HepG2 (cell line): ENCODE data around the gene PDCD11. TPM values are rescaled to one million over a fixed set of nuclear protein-coding genes. Genes with fewer than 3 reads are reported as not detected.
A peak's percentile ranks its signal among the peaks of the same experiment; 100 is the strongest.

ENCODE experiments used
- AGO2 ChIP-seq: fragments of 200-400 bp; formaldehyde crosslinking; optimal IDR thresholded peaks from 2 replicates; pipeline ENCODE3; 2017; ENCODE audit warnings: mild to moderate bottlenecking, low read depth, low read length, moderate library complexity
- ETV6 ChIP-seq: sonication (generic); formaldehyde crosslinking; conservative IDR thresholded peaks from 2 replicates; pipeline ENCODE4 v1.4.0; 2020; ENCODE audit warnings: missing genetic modification reagents
- FOXA1 ChIP-seq, 2 experiments: fragments of 450-650 bp in 1 of 2; sonication (generic) in 1 of 2; formaldehyde crosslinking in 1 of 2; IDR thresholded peaks; 2 replicates each; pipeline versions ENCODE4 v1.4.0 to v1.6.1; 2016 to 2020; ENCODE audit warnings: missing genetic modification reagents in 1 of 2
- HOXA5 ChIP-seq: sonication (generic); formaldehyde crosslinking; IDR thresholded peaks from 2 replicates; pipeline ENCODE4 v1.4.0; 2020; ENCODE audit warnings: missing genetic modification reagents
- MAFG ChIP-seq: sonication (generic); formaldehyde crosslinking; IDR thresholded peaks from 2 replicates; pipeline ENCODE4 v1.5.1; 2020; ENCODE audit warnings: mild to moderate bottlenecking, missing genetic modification reagents
- PRDM15 ChIP-seq: sonication (generic); formaldehyde crosslinking; IDR thresholded peaks from 2 replicates; pipeline ENCODE4 v1.4.0; 2020; ENCODE audit warnings: missing genetic modification reagents
- RFX3 ChIP-seq: IDR thresholded peaks from 2 replicates; pipeline ENCODE4 v1.6.1; 2016; ENCODE audit warnings: missing biosample characterization, missing genetic modification reagents
- TBP ChIP-seq: sonication (generic); formaldehyde crosslinking; IDR thresholded peaks from 2 replicates; pipeline ENCODE4 v1.5.0; 2020; ENCODE audit warnings: missing genetic modification reagents
- ZFY ChIP-seq: sonication (generic); formaldehyde crosslinking; IDR thresholded peaks from 2 replicates; pipeline ENCODE4 v1.4.0; 2020; ENCODE audit warnings: missing genetic modification reagents
- ZMYM2 ChIP-seq: sonication (generic); formaldehyde crosslinking; IDR thresholded peaks from 2 replicates; pipeline ENCODE4 v1.8.0; 2022; ENCODE audit warnings: mild to moderate bottlenecking, missing genetic modification reagents
- ZNF549 ChIP-seq: sonication (generic); formaldehyde crosslinking; IDR thresholded peaks from 2 replicates; pipeline ENCODE4 v1.5.0; 2020; ENCODE audit warnings: missing genetic modification reagents
- ZNF740 ChIP-seq: sonication (generic); formaldehyde crosslinking; IDR thresholded peaks from 2 replicates; pipeline ENCODE4 v1.4.0; 2020; ENCODE audit warnings: missing genetic modification reagents
- ZNF747 ChIP-seq: sonication (generic); formaldehyde crosslinking; IDR thresholded peaks from 2 replicates; pipeline ENCODE4 v1.8.1; 2023; ENCODE audit warnings: missing genetic modification reagents, mild to moderate bottlenecking, borderline replicate concordance
- ZSCAN31 ChIP-seq: sonication (generic); formaldehyde crosslinking; IDR thresholded peaks from 2 replicates; pipeline ENCODE4 v1.5.0; 2020; ENCODE audit warnings: low read depth, mild to moderate bottlenecking, missing genetic modification reagents
- polyA plus RNA-seq, 8 experiments: library from polyadenylated mRNA; depleted of rRNA in 3 of 8; stranded (reverse) in 7 of 8; unstranded in 1 of 8; fragments of >200 nt; fragmentation: Illumina TruSeq in 4 of 8; extraction: Trizol in 4 of 8; gene quantifications; 2 replicates each; pipeline versions ENCODE4 v1.2.1 to v1.2.3, GENCODE V29; 2011 to 2016; ENCODE audit warnings: low read depth in 4 of 8, missing spikeins in 1 of 8, mixed read lengths in 1 of 8; ENCODE audit not compliant: insufficient read depth in 1 of 8
- total RNA-seq, 5 experiments: library from RNA; depleted of rRNA; stranded (reverse); fragments of >200 nt; fragmentation: Illumina TruSeq; extraction: Trizol; gene quantifications; 2 replicates each; pipeline ENCODE4 v1.2.3, GENCODE V29; 2016; ENCODE audit warnings: low read depth in 1 of 5
- TF ChIP-seq, protein P1 (sequence below): IDR thresholded peaks from 2 replicates; pipeline ENCODE4 v1.6.1; 2016; ENCODE audit warnings: missing compliant biosample characterization, missing genetic modification reagents, borderline replicate concordance
- TF ChIP-seq, protein P2 (sequence below): sonication (generic); formaldehyde crosslinking; IDR thresholded peaks from 2 replicates; pipeline ENCODE4 v1.4.0; 2020; ENCODE audit warnings: low read depth, mild to moderate bottlenecking, missing genetic modification reagents
- TF ChIP-seq, protein P3 (sequence below): sonication (generic); formaldehyde crosslinking; IDR thresholded peaks from 2 replicates; pipeline ENCODE4 v1.5.0; 2020; ENCODE audit warnings: mild to moderate bottlenecking, missing genetic modification reagents, moderate library complexity
- TF ChIP-seq, protein P4 (sequence below): sonication (generic); formaldehyde crosslinking; IDR thresholded peaks from 2 replicates; pipeline ENCODE4 v1.4.0; 2020; ENCODE audit warnings: missing genetic modification reagents

PDCD11 gene
- total and polyA plus RNA-seq, 2 of the 13 experiments (the other 11 are each of a cell fraction or from before 2014, with no cell fraction given), result 12.8 to 52.8 TPM

GRCh38 chr10:103350517-103351260 lies 45.7 kb upstream of the PDCD11 start, which contains the start of gene PCGF6 (continued):
- TF ChIP-seq PRDM15 (0 out of 2 replicates have a peak, but pooled peaks have one; percentile 50), ETV6 (no peak), ZNF747 (no peak; the same call in 1 of the 2 replicates), HOXA5 (no peak; the same call in 1 of the 2 replicates), ZNF549 (no peak), AGO2 (peak; percentile 53), ZMYM2 (CRISPR knock-in tag) (no peak), RFX3 (no peak), FOXA1 (IDR thresholded peaks at IDR 0.05) (no peak), FOXA1 (CRISPR knock-in tag; IDR thresholded peaks at IDR 0.05) (no peak), ZSCAN31 (CRISPR knock-in tag) (no peak), ZNF740 (no peak), MAFG (no peak), TBP (no peak), ZFY (CRISPR knock-in tag) (peak; percentile 89)
- TF ChIP-seq, protein P1, sequence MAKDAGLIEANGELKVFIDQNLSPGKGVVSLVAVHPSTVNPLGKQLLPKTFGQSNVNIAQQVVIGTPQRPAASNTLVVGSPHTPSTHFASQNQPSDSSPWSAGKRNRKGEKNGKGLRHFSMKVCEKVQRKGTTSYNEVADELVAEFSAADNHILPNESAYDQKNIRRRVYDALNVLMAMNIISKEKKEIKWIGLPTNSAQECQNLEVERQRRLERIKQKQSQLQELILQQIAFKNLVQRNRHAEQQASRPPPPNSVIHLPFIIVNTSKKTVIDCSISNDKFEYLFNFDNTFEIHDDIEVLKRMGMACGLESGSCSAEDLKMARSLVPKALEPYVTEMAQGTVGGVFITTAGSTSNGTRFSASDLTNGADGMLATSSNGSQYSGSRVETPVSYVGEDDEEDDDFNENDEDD (CRISPR knock-in tag), result peak; percentile 95
- TF ChIP-seq, protein P2, sequence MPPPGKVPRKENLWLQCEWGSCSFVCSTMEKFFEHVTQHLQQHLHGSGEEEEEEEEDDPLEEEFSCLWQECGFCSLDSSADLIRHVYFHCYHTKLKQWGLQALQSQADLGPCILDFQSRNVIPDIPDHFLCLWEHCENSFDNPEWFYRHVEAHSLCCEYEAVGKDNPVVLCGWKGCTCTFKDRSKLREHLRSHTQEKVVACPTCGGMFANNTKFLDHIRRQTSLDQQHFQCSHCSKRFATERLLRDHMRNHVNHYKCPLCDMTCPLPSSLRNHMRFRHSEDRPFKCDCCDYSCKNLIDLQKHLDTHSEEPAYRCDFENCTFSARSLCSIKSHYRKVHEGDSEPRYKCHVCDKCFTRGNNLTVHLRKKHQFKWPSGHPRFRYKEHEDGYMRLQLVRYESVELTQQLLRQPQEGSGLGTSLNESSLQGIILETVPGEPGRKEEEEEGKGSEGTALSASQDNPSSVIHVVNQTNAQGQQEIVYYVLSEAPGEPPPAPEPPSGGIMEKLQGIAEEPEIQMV (CRISPR knock-in tag), result no peak; the same call in 1 of the 2 replicates
- TF ChIP-seq, protein P3, sequence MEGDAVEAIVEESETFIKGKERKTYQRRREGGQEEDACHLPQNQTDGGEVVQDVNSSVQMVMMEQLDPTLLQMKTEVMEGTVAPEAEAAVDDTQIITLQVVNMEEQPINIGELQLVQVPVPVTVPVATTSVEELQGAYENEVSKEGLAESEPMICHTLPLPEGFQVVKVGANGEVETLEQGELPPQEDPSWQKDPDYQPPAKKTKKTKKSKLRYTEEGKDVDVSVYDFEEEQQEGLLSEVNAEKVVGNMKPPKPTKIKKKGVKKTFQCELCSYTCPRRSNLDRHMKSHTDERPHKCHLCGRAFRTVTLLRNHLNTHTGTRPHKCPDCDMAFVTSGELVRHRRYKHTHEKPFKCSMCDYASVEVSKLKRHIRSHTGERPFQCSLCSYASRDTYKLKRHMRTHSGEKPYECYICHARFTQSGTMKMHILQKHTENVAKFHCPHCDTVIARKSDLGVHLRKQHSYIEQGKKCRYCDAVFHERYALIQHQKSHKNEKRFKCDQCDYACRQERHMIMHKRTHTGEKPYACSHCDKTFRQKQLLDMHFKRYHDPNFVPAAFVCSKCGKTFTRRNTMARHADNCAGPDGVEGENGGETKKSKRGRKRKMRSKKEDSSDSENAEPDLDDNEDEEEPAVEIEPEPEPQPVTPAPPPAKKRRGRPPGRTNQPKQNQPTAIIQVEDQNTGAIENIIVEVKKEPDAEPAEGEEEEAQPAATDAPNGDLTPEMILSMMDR (CRISPR knock-in tag), result no peak; the same call in 1 of the 2 replicates
- TF ChIP-seq, protein P4, sequence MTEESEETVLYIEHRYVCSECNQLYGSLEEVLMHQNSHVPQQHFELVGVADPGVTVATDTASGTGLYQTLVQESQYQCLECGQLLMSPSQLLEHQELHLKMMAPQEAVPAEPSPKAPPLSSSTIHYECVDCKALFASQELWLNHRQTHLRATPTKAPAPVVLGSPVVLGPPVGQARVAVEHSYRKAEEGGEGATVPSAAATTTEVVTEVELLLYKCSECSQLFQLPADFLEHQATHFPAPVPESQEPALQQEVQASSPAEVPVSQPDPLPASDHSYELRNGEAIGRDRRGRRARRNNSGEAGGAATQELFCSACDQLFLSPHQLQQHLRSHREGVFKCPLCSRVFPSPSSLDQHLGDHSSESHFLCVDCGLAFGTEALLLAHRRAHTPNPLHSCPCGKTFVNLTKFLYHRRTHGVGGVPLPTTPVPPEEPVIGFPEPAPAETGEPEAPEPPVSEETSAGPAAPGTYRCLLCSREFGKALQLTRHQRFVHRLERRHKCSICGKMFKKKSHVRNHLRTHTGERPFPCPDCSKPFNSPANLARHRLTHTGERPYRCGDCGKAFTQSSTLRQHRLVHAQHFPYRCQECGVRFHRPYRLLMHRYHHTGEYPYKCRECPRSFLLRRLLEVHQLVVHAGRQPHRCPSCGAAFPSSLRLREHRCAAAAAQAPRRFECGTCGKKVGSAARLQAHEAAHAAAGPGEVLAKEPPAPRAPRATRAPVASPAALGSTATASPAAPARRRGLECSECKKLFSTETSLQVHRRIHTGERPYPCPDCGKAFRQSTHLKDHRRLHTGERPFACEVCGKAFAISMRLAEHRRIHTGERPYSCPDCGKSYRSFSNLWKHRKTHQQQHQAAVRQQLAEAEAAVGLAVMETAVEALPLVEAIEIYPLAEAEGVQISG (CRISPR knock-in tag), result peak; percentile 73
